GM18867 (cell line): Measurements from ENCODE around the gene NSUN2.

Experiments
- ATAC-seq: cut with Tn5 transposase; IDR thresholded peaks from one replicate; pipeline ENCODE4 v1.9.1; 2021; ENCODE audit warnings: mild to moderate bottlenecking, moderate library complexity; ENCODE audit not compliant: unreplicated experiment

Gene NSUN2

GRCh38 chr5:6606884-6607558 is 25.8 kb downstream of the NSUN2 start:
- ATAC-seq = no peak

GRCh38 chr5:6604946-6605345 is 27.9 kb downstream of the NSUN2 start:
- no peak for ATAC-seq

- ATAC-seq = no peak
These were observed 28.5 kb downstream of the NSUN2 start for GRCh38 chr5:6604341-6604740.

DNA sequence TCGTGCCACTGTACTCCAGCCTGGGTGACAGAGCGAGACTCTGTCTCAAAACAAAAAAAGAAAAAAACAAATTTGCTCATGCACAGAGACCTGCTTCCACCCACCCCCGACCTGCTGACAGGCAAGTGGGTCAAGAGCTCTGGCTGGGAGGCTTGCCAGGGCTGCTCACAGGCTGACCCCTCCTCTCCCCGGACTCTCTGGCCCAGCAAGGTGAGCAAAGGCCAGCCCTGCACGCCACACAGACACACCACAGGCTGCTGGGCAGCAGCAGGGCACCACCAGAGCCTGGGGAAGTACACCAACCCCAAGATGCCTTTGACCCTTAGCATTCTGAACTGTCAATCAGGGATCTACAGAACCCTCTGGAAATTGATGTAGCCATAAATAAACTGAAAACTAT is 29.2 kb downstream of the NSUN2 start:
- no peak for ATAC-seq

DNA sequence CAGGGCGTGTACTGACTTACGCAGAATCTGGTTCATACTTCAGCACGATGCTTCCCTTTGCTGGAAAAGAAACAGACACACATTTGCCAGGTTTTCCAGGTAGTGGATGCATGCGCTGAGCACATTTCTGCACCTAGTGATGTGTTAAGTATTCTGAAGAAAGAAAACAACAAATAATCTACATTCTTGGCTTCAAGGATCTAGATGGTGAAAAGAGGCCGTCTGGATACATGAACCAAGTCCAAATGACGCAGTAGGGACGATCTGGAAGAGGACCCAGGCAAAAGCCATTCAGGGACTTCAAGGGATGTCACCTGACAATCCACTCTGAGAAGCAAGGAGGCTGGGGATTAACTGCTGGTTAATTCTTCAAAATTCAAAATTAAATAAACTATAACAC is 30.4 kb downstream of the NSUN2 start:
- no peak for ATAC-seq

- no peak for ATAC-seq
These were observed 31.0 kb downstream of the NSUN2 start for GRCh38 chr5:6601816-6602215.

DNA sequence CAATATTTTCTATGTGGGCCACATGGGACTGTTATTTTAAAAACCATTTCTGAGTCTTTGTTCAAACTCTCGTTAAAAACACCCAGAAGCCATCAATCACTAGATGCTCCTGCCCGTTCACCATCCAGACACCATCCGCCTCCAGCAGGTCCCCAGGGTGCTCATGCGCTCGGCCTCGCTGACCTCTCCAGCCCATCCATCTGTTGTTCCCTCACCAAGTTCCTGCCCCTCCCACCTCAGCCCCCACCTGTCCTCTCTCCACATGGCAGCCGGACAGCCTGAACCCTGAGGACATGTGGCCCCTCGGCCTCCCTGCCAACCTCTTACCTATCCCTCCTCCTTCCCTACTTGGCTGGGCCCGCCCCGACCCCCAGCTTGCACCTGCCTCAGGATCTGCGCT is 31.6 kb downstream of the NSUN2 start:
- ATAC-seq = no peak

GRCh38 chr5:6599739-6600138 is 33.1 kb downstream of the NSUN2 start:
- no peak for ATAC-seq

DNA sequence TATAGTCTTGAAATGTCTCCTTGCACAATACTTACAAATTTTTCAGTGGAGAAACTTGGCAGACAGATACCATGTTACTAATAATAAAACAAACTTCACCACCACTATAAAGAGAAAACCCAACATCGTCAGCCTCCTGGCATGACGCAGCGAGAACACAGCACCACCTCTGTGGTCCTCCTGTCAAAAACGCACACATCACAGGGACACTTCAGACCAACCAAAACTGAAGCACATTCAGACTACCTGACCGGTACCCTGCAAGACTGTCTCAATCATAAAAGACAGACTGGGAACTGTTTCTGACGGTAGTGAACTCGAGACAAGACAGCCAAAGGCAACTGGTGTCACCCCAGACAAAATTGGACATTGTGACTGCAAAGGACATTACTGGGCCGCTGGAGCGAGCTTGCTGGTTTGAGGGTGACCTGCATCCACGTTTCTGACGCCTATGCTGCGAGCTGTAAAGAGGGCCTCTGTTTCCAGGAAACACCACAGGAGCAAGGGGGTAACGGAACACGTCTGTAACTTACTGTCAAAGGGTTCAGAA is 34.4 kb downstream of the NSUN2 start:
- ATAC-seq = no peak

GRCh38 chr5:6597557-6597956 is 35.3 kb downstream of the NSUN2 start:
- no peak for ATAC-seq

DNA sequence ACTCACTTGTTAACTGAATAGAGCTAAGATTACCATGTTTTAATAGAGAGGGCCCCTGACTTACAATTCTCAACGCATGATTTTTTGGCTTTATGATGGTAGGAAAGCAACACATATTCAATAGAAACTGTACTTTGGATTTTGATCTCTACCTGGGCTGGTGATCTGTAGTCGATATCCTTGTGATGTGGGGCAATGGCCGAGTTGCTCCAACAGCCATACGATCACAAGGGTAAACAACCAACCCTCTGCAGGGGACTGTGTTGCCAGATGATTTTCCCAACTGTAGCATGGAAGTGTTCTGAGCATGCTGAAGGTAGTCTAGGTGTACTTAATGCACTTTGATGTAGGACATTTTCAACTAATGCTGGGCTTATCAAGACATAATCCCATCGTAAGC is 36.5 kb downstream of the NSUN2 start:
- ATAC-seq = no peak

- ATAC-seq = no peak
These were observed 37.4 kb downstream of the NSUN2 start for GRCh38 chr5:6595405-6595804.

GRCh38 chr5:6594066-6594465 is 38.8 kb downstream of the NSUN2 start:
- ATAC-seq = no peak

DNA sequence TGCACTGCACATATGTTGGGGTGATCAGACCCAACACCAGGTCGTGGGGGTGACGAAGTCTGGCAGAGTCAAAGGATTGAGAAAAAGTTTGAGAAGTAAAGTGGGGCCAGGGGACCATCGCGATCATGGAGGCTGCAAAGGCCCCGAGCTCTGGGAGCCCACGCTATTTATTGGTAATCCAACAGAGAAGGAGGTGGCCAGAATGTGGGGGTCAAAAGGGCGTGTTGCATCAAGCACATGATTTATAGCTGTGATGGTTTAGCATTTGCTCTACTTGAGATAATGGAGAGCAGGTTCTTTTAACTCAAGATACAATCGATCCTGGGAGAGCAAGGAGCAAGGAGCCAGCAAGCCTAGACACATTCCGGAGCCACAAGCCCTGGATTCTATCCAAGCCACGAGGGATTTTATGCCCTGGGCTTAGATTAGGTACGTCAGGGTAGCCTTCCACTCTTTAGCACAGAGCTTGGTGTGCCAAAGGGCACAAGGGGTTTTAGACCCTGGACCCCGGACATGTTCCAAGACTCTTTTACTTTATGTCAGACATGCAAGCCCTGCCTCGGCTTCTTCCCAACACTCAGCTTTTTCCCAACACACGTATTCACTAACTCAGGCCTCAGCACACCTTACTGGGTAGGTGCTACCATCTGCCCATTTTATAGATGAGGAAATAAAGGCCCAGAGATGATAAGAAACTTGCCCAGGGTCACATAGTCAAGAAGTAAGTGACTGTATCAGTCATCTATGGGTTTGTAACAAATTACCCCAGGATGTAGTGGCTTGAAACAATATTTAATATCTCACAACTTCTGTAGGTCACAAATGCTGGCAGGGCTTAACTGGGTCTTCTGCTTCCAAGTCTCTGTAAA is 39.5 kb downstream of the NSUN2 start:
- ATAC-seq = no peak

DNA sequence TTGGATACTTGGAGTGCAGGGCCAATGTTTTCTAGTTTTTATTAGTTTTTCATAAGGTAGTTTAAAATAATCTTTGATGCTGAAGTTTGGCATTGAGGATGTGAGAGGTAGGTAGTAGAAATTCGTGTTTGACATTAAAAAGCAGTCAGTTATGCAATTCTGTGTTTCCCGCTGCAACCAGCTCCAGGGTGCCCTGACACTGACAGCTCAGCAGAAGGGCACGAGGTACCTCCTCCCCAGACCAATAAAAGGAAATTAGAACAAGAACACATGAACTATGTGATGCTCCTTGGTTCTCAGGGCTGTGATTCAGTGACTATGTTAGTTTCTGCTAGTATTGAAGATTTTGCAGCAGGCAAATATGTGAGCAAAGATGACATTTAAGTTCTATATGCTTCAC is 40.2 kb downstream of the NSUN2 start:
- ATAC-seq = no peak

DNA sequence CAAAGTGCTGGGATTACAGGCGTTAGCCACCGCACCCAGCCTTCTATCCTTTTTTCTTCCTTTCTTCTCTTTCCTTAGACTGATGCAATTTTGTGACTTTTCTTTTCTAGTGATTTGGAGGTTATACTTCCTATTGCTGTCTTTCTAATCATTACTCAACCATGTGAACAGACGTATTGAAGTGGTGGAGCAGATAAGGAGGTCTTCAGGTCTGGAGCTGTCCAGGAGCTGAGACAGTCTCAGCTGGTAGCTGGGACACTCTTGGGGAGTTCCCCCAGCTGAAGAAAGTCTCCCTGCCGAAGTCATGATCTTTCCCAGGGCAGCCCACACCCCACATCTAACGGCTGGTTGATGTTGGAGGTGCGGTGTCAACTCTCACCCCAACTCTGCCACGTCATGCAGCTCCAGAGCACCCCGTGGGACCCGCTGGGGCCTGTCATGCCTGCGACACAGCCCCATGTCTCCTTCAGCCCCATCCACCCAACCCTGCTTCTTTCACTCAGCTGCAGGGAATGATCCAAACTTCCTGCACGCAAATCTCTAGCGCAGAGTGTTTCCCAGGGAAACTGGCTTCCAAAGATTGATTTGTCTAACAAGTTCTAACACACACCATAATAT is 41.1 kb downstream of the NSUN2 start:
- no peak for ATAC-seq

DNA sequence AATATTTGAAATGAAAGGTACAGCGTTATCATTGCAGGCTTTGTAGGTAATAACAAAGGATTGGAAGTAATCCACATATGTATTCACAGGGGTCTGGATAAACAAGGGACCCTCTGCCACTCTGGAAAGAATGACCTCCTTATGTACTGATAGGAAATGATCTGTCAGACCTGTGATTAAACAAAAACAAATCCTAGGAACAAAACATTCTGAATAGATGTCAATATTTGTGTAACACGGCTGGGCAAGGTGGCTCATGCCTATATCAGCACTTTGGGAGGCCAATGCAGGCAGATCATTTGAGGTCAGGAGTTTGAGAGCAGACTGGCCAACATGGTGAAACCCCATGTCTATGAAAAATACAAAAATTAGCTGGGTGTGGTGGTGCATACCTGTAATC is 42.3 kb downstream of the NSUN2 start:
- ATAC-seq = no peak

- ATAC-seq = no peak
These were observed 45.7 kb downstream of the NSUN2 start for GRCh38 chr5:6587171-6587570.

DNA sequence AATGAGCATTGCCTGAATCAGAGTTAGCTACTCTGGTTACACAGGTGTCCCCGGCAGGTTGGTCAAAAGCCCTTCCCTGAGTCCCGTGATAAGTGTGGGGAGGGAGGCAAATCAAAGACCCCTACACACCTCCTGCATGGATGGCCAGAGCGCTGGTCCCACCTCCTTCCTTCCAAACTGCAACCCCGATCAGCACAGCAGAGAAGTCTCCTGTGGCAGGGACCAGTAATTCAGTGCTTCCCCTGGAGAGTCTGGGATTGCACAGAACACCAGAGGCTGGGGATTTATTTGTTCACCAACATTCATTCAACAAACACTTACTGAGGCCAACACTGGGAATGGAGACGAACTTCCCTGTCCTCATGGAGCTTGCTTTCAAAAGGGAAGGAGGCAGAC is 46.2 kb downstream of the NSUN2 start:
- no peak for ATAC-seq

- no peak for ATAC-seq
These were observed 46.8 kb downstream of the NSUN2 start for GRCh38 chr5:6585939-6586646.

DNA sequence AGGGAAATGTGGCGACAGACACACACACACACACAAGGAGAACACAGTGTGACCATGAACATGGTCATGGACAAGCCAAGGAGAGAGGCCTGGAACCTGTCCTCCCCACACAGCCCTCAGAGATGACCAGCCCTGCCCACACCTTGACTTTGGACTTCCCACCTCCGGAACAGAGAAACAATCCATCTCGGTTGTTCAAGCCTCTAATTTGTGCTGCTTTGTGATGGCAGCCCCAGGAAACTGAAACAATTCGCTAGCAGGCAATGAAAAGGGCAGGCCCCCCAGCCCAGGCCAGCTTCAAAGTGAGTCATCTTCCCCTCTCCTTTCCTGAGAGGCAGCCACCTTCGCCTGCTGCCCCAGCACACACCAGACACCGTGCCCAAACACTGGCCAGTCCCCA is 47.7 kb downstream of the NSUN2 start:
- no peak for ATAC-seq
